IMR-90 (cell line): ENCODE measurements around the gene GABRB3.

Experiments used
- BHLHE40 ChIP-seq: fragments of 150-350 bp; IDR thresholded peaks from 2 replicates; pipeline ENCODE4 v1.6.1; 2016; ENCODE audit warnings: mild to moderate bottlenecking, low read depth, low read length
- CEBPB ChIP-seq: IDR thresholded peaks from 2 replicates; pipeline ENCODE4 v1.6.1; 2012; ENCODE audit warnings: low read depth, low read length, improper control_type of control experiment
- CHD1 ChIP-seq: IDR thresholded peaks from 2 replicates; pipeline ENCODE4 v1.6.1; 2012; ENCODE audit warnings: low read depth, low read length, improper control_type of control experiment
- POLR2A ChIP-seq: IDR thresholded peaks from 2 replicates; pipeline ENCODE4 v1.6.1; 2012; ENCODE audit warnings: mild to moderate bottlenecking, low read depth, low read length
- RAD21 ChIP-seq: IDR thresholded peaks from 2 replicates; pipeline ENCODE4 v1.6.1; 2012; ENCODE audit warnings: low read length, improper control_type of control experiment
- RFX5 ChIP-seq: IDR thresholded peaks from 2 replicates; pipeline ENCODE4 v1.8.0; 2012; ENCODE audit warnings: low read depth, mild to moderate bottlenecking, low read length, moderate library complexity
- SMC3 ChIP-seq: fragments of 150-350 bp; IDR thresholded peaks from 2 replicates; pipeline ENCODE4 v1.6.1; 2016; ENCODE audit warnings: low read depth, mild to moderate bottlenecking, antibody characterized with exemption, low read length, moderate library complexity
- TF ChIP-seq, protein P1 (sequence below): conservative IDR thresholded peaks from 2 replicates; pipeline ENCODE4 v1.5.1; 2012; ENCODE audit warnings: mild to moderate bottlenecking, low read depth, low read length, improper control_type of control experiment
- TF ChIP-seq, protein P2 (sequence below): fragments of 150-350 bp; IDR thresholded peaks from 2 replicates; pipeline ENCODE4 v1.6.1; 2017; ENCODE audit warnings: mild to moderate bottlenecking, antibody characterized with exemption, low read length, low read depth

DNA sequence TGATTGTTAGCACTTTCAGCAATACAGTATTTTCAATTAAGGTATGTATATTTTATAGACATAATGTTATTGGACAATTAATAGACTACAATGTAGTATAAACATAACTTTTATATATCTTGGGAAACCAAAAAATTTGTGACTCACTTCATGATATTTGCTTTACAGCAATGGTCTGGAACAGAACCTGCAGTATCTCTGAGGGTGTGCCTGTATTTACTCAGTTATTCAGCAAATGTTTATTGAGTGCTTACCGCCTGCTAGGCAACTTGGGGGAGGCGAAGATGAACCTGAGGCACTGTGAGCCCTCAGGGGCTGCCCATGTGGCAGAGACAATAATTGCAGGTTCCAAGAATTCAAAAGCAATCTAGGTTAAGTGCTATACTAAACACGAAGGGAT, 144.8 kb downstream of the GABRB3 start:
- TF ChIP-seq, protein P1, sequence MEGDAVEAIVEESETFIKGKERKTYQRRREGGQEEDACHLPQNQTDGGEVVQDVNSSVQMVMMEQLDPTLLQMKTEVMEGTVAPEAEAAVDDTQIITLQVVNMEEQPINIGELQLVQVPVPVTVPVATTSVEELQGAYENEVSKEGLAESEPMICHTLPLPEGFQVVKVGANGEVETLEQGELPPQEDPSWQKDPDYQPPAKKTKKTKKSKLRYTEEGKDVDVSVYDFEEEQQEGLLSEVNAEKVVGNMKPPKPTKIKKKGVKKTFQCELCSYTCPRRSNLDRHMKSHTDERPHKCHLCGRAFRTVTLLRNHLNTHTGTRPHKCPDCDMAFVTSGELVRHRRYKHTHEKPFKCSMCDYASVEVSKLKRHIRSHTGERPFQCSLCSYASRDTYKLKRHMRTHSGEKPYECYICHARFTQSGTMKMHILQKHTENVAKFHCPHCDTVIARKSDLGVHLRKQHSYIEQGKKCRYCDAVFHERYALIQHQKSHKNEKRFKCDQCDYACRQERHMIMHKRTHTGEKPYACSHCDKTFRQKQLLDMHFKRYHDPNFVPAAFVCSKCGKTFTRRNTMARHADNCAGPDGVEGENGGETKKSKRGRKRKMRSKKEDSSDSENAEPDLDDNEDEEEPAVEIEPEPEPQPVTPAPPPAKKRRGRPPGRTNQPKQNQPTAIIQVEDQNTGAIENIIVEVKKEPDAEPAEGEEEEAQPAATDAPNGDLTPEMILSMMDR, result no peak
- no peak for TF ChIP-seq POLR2A
- TF ChIP-seq CHD1, result no peak
- TF ChIP-seq SMC3, result no peak
- TF ChIP-seq BHLHE40, result no peak
- TF ChIP-seq RFX5, result no peak
- TF ChIP-seq CEBPB, result no peak
- TF ChIP-seq, protein P2, sequence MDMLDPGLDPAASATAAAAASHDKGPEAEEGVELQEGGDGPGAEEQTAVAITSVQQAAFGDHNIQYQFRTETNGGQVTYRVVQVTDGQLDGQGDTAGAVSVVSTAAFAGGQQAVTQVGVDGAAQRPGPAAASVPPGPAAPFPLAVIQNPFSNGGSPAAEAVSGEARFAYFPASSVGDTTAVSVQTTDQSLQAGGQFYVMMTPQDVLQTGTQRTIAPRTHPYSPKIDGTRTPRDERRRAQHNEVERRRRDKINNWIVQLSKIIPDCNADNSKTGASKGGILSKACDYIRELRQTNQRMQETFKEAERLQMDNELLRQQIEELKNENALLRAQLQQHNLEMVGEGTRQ, result no peak
- no peak for TF ChIP-seq RAD21
